GM21381 (cell line): ENCODE results near the gene YBEY.
"Not testable (repeated sequence)": the region's sequence is repeated elsewhere in the genome, so short reads cannot be mapped to it uniquely, and the experiment has no call there.

Source experiments
- ATAC-seq: cut with Tn5 transposase; IDR thresholded peaks from one replicate; pipeline ENCODE4 v1.9.1; 2021; ENCODE audit warnings: mild to moderate bottlenecking, moderate library complexity; ENCODE audit not compliant: unreplicated experiment

The YBEY gene

GRCh38 chr21:46299167-46299566 lies 13.0 kb downstream of the YBEY start:
- no peak for ATAC-seq

DNA sequence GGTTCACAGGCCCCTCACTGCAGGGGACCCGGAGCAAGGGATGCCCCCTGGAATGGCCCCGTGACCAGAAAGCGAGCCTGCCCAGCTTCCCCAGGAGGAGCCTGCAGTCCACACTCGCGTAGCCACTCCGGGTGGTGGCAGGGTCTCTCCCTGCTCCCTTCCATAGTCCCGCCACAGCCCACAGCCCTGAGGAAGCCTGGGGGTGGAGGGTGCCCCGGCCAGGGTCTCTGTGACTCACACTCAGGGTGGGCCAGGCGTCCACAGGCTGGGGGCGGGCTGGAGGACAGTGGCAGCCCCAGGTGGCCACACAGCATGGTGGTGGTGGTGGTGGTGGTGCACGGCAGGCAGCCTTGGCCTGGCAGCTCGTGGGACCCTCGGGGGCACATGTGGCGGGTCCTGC lies 15.6 kb downstream of the YBEY start:
- no peak for ATAC-seq

GRCh38 chr21:46304437-46304836 lies 18.3 kb downstream of the YBEY start:
- no peak for ATAC-seq

DNA sequence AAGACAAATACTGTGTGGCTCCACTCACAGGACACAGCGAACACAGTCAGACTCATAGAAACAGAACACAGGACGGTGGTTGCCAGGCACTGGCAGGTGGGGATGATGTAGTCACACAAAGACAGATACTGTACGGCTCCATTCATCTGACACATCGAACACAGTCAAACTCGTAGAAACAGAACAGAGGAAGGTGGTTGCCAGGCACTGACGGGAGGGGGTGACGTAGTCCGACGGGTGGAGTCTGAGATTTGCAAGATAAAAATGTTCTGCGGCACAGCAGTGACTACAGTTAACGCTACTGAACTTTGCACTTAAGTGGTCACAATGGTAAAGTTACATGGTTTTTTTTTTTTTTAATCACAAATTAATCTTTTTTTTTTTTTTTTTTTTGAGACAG lies 18.8 kb downstream of the YBEY start:
- ATAC-seq: no peak

DNA sequence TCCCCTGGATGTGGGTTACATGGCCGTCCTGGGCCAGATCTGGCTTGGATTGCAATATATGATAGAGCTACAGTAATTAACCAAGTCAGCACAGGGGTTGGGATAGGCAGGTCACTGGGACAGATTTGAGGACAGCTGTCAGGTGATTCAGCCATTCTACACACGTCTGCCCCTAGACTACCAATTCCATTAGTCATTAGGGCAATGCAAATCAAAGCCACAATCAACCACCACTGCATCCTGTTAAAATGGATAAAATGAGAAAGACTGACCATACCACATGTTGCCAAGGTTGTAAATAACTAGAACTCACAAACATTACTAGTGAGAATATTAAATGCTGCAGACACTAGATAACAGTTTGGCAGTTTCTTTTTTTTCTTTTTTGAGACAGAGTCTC lies 21.5 kb downstream of the YBEY start:
- no peak for ATAC-seq

DNA sequence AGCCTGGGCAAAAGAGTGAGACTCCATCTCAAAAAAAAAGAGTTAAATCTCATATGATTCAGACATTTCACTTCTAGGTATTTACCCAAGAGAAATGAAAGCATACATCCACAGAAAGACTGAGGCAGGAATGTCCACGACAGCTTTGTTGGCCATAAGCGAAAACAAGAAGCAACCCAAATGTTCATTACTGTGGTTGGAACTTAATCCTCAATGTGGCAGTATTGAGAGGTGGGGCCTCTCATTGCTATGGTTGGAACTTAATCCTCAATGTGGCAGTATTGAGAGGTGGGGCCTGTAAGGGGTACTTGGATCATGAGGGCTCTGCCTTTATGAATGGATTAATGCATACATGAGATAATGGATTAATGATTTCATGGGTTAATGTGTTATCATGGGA lies 22.3 kb downstream of the YBEY start:
- no peak for ATAC-seq

DNA sequence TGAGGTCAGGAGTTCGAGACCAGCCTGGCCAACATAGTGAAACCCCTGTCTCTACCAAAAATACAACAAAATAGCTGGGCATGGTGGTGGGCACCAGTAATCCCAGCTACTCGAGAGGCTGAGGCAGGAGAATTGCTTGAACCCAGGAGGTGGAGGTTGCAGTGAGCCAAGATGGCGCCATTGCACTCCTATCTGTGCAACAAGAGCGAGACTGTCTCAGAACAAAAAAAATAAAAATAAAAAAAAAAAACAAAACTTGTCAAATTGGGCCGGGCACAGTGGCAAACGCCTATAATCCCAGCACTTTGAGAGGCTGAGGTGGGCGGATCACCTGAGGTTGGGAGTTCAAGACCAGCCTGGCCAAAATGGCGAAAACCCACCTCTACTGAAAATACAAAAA lies 24.1 kb downstream of the YBEY start:
- not testable (repeated sequence) for ATAC-seq

- no peak for ATAC-seq
Observed at GRCh38 chr21:46311568-46311967, 25.4 kb downstream of the YBEY start.

- no peak for ATAC-seq
Observed at GRCh38 chr21:46312949-46313348, 26.8 kb downstream of the YBEY start.

- no peak for ATAC-seq
Observed at GRCh38 chr21:46314441-46315020, 28.4 kb downstream of the YBEY start.

- no peak for ATAC-seq
Observed at GRCh38 chr21:46316708-46317324, 30.7 kb downstream of the YBEY start.

- ATAC-seq: no peak
Observed at GRCh38 chr21:46317710-46318463, 31.7 kb downstream of the YBEY start.

DNA sequence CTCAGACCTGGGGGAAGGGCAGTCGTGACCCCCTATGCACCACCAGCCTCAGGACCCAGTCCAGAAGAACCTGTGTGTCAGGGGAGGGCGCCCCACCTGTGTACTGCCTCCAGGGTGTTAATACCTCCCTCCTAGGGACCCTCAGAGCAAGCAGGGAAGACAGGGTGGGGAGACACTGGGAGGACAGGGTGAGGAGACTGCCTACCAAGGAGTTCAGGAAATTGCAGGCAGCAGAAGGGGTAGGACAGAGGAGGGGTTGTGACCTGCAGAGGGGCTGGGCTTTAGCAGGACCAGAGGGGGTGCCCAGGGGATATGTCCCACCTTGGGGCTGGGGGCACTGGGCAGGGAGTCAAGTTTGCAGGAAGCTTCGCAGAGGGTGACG lies 32.3 kb downstream of the YBEY start:
- ATAC-seq: no peak

GRCh38 chr21:46319186-46319585 lies 33.0 kb downstream of the YBEY start:
- ATAC-seq: no peak

DNA sequence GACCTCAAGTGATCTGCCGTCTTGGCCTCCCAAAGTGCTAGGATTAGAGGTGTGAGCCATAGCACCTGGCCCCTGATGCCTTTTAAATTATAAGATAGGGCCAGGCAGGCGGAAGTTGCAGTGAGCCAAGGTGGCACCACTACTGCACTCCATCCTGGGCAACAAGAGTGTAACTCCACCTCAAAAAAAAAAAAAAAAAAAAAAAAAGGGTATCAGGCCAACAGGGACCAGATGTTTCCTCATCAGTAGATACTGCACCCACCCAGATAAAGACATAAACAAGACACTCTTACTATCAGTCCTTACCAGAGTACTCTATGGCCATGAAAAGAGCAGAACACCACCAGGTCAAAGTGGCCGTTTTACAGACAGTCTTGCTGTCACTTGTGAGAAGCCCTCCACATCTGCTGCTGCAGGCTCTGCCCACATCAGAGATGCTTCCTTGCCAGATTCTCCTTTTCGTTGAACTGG lies 34.2 kb downstream of the YBEY start:
- no peak for ATAC-seq

- ATAC-seq: no peak
Observed at GRCh38 chr21:46322351-46323226, 36.4 kb downstream of the YBEY start.

DNA sequence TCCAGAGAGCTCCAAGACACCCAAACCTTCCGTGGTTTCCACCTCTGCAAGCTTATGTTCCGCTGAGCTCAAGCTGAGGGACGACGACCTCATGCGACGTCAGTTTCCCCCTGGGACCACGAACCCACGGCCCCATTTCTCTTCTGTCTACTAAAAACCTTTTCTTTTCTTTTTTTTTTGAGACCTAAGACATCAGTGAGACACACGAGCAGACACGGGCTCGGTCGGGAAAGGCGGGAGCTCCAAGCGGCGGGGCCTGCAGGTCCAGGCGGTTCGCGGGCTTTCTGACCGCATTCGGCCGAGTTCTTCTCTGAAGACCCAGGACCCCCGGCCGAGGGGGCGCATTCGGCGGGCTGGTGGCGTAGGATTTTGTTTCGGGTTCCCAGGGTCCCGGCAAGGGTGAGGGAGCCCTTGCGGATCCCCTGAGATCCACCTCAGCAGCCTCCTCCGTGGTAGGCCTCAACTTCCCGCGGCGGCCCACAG lies 37.1 kb downstream of the YBEY start:
- no peak for ATAC-seq

DNA sequence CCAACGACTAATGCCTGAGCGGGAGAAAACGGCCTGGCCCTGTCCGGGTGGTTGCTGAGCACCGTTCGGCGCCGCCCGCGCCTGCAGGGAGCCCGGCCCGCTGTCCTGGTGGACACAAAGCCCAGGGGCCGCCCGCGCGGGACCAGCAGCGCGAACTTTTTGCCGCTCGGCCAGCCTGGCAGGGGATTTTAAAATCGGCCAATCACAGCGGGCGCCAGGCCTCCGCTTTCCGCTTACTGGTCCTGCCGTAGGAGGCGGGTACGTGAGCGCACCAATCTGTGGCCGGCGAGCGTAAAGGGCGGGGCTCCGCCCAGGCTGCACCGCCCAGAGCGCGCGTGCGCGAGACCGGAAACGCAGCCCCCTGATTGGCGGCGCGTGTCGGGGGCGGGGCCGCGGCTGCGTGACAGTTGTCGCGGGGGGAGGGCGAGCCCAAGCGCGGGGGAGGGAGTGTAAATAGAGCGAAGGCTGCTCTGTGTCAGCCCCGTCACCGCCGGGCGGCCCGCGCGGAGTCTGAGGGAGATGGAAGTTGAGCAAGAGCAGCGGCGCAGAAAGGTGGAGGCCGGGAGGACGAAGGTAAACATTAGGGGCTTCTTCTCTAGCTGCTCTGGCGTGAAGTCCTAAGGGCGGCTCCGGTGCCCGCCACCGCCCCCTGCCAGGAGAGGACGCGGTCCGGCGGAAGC lies 37.7 kb downstream of the YBEY start, which contains the start of the genes C21orf58 and PCNT:
Gene C21orf58, minus strand, starts transcription at position 161 of the 680 bp plus-strand sequence. CDS start 1,132 bp downstream, outside the sequence.
Gene PCNT, plus strand, starts transcription at position 447 of the 680 bp plus-strand sequence. Its CDS starts 73 bp downstream, at position 520.
- peak; percentile 74 for ATAC-seq

GRCh38 chr21:46324390-46325072 lies 38.4 kb downstream of the YBEY start:
- ATAC-seq: peak; percentile 59
